Fibroblast of mammary gland (primary cell): ENCODE data around the gene CREB3L2.

Experiments used
- DNase-seq: peaks from one replicate; pipeline ENCODE4 v3.0.0-alpha.2; 2010; ENCODE audit warnings: low read depth
- H3K4me3 ChIP-seq: 2 replicates; pipeline ENCODE4 v1.5.1; 2011; ENCODE audit warnings: low read depth, mild to moderate bottlenecking, low read length, moderate library complexity; ENCODE audit not compliant: control insufficient read depth
- TF ChIP-seq, protein P1 (sequence below): conservative IDR thresholded peaks from 2 replicates; pipeline ENCODE4 v1.5.1; 2011; ENCODE audit warnings: low read depth, low read length, inconsistent platforms; ENCODE audit not compliant: control insufficient read depth, insufficient read depth

The CREB3L2 gene

DNA sequence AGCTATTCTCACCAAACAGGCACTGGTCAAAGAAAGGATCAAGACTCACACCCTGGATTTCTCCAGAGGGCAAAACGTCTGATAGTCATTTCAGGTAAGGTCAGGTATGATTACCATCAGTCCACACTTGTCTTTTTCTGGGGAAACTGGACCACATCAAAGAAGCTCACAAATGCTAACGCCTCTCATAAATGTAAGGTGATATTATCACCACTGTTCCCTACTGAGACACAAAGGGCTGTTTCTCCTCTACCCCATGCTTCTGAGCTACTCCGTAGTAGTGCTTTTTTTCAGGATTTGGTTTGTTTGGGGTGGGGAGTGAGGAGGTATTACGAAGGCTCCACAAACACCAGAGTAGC, 51.6 kb downstream of the CREB3L2 start:
- TF ChIP-seq, protein P1, sequence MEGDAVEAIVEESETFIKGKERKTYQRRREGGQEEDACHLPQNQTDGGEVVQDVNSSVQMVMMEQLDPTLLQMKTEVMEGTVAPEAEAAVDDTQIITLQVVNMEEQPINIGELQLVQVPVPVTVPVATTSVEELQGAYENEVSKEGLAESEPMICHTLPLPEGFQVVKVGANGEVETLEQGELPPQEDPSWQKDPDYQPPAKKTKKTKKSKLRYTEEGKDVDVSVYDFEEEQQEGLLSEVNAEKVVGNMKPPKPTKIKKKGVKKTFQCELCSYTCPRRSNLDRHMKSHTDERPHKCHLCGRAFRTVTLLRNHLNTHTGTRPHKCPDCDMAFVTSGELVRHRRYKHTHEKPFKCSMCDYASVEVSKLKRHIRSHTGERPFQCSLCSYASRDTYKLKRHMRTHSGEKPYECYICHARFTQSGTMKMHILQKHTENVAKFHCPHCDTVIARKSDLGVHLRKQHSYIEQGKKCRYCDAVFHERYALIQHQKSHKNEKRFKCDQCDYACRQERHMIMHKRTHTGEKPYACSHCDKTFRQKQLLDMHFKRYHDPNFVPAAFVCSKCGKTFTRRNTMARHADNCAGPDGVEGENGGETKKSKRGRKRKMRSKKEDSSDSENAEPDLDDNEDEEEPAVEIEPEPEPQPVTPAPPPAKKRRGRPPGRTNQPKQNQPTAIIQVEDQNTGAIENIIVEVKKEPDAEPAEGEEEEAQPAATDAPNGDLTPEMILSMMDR, result no peak
- no peak for DNase-seq
- H3K4me3 ChIP-seq, result no peak overlapping the region

- TF ChIP-seq, protein P1, result no peak
- no peak overlapping the region for H3K4me3 ChIP-seq
Observed at GRCh38 chr7:137949416-137950262, 52.2 kb downstream of the CREB3L2 start.

DNA sequence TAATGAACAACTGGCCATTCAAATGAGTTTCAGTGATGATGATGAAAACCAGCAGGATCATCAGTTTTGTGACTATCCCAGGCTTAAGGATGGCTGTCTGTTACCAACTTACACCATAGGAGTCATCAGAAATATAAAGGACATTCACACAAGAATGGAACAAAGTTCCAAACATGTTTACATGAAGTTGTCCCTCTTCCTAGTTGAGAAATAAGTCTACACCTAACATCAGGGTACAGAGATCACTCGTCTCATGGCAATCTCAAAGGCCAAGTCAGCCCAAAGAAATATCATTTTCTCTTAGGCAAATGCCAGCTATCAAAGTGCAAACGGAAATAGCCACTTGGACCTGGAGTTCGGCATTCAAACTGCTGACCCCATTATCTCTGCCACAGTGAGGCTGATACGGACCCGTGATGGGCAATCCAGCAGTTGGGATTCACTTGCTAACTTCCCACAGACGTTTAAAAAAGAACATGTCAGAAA, 53.0 kb downstream of the CREB3L2 start:
- no peak overlapping the region for H3K4me3 ChIP-seq
- TF ChIP-seq, protein P1, result no peak

More at GRCh38 chr7:137949416-137950262, 52.2 kb downstream of the CREB3L2 start:
- no peak for DNase-seq

GRCh38 chr7:137948083-137948844, 53.6 kb downstream of the CREB3L2 start:
- no peak for DNase-seq
- no peak overlapping the region for H3K4me3 ChIP-seq
- TF ChIP-seq, protein P1, result no peak

More for the DNA sequence above, 53.0 kb downstream of the CREB3L2 start:
- DNase-seq, result no peak

GRCh38 chr7:137947046-137947445, 54.8 kb downstream of the CREB3L2 start:
- no peak for DNase-seq
- H3K4me3 ChIP-seq, result no peak overlapping the region
- TF ChIP-seq, protein P1, result no peak

GRCh38 chr7:137946011-137946410, 55.9 kb downstream of the CREB3L2 start:
- TF ChIP-seq, protein P1, result no peak
- H3K4me3 ChIP-seq, result no peak overlapping the region
- DNase-seq, result no peak
